HCT116 (cell line): ENCODE results near the gene UBA7. TPM values are rescaled to one million over a fixed set of nuclear protein-coding genes. Genes with fewer than 3 reads are reported as not detected.

Source experiments
- ATAC-seq: fragments of 200-7000 bp; cut with Tn5 transposase; 2 replicates; pipeline ENCODE4 v1.9.1; 2020; ENCODE audit warnings: mild to moderate bottlenecking, moderate library complexity
- Bru-seq: library from RNA; stranded (reverse); fragments of 400-500 nt; gene quantifications from one replicate; lab custom pipeline; 2021; lab: Mats Ljungman, UMichigan
- BruChase-seq, 2 experiments: library from RNA; stranded (reverse); fragments of 400-500 nt; gene quantifications; one replicate each; lab custom pipeline; 2021; lab: Mats Ljungman, UMichigan
- BruUV-seq: library from RNA; stranded (reverse); fragments of 400-500 nt; replicated peaks from 2 replicates; lab custom pipeline; 2021; lab: Mats Ljungman, UMichigan
- CTCF ChIA-PET: fragments of 300-600 bp; sonication (Branson Sonifier 250); formaldehyde crosslinking; loops from one replicate; lab custom pipeline; 2021; ENCODE audit warnings: antibody characterized with exemption; lab: Charles Lee
- POLR2A ChIA-PET: fragments of 300-600, 350-600 bp; sonication (Branson Sonifier 250); formaldehyde crosslinking; loops from one replicate; lab custom pipeline; 2021; ENCODE audit warnings: antibody characterized with exemption; lab: Charles Lee
- RAD21 ChIA-PET, 2 experiments: fragments of 300-600 bp; sonication (Branson Sonifier 250); formaldehyde crosslinking; loops; one replicate each; lab custom pipeline; 2023; ENCODE audit warnings: low total read pairs in 2 of 2; ENCODE audit not compliant: uncharacterized antibody in 2 of 2, unreplicated experiment in 2 of 2, low non-redundant PET in 1 of 2; lab: Charles Lee
- DNase-seq: peaks from one replicate; pipeline ENCODE4 v3.0.0-alpha.2; 2010; ENCODE audit warnings: low read depth, low spot score
- H2AFZ ChIP-seq: fragments of 200-600 bp; shearing (Covaris generic), sonication (generic); 2 replicates; pipeline ENCODE4 v1.6.1; 2017; ENCODE audit warnings: low read depth, mixed run types, mixed read lengths, antibody characterized with exemption, low read length; ENCODE audit not compliant: poor library complexity, severe bottlenecking
- H3K27ac ChIP-seq: 2 replicates; pipeline ENCODE4 v1.5.1; 2012; ENCODE audit warnings: low read depth, low read length
- H3K27me3 ChIP-seq: fragments of 200-600 bp; sonication (generic); 2 replicates; pipeline ENCODE4 v1.6.1; 2016; ENCODE audit warnings: mixed run types, low read length, mixed read lengths; ENCODE audit not compliant: insufficient read depth
- H3K36me3 ChIP-seq, 2 experiments: fragments of 200-500 bp in 1 of 2; fragments of 200-600 bp in 1 of 2; sonication (Bioruptor generic) in 1 of 2; sonication (generic) in 1 of 2; 2 replicates each; pipeline versions ENCODE4 v1.5.1 to v1.6.1; 2014 to 2016; ENCODE audit warnings: low read length in 2 of 2, inconsistent platforms in 1 of 2, mixed read lengths in 1 of 2, mixed run types in 1 of 2; ENCODE audit not compliant: insufficient read depth in 2 of 2, control insufficient read depth in 1 of 2
- H3K4me1 ChIP-seq, 2 experiments: fragments of 200-600 bp in 1 of 2; sonication (generic) in 1 of 2; 2 replicates each; pipeline versions ENCODE4 v1.5.1 to v1.6.1; 2012 to 2017; ENCODE audit warnings: low read length in 2 of 2, inconsistent platforms in 1 of 2, mild to moderate bottlenecking in 1 of 2, mixed read lengths in 1 of 2, mixed run types in 1 of 2, moderate library complexity in 1 of 2; ENCODE audit not compliant: insufficient read depth in 2 of 2, control insufficient read depth in 1 of 2
- H3K4me2 ChIP-seq: fragments of 200-600 bp; sonication (generic); 2 replicates; pipeline ENCODE4 v1.6.1; 2017; ENCODE audit warnings: mixed run types, low read length, mixed read lengths
- H3K4me3 ChIP-seq, 2 experiments: fragments of 200-600 bp in 1 of 2; sonication (generic) in 1 of 2; replicated peaks in 1 of 2; 2 replicates each; pipeline ENCODE4 v1.5.1; 2011 to 2016; ENCODE audit warnings: low read length in 2 of 2, control low read depth in 1 of 2, low read depth in 1 of 2, mild to moderate bottlenecking in 1 of 2, mixed read lengths in 1 of 2, mixed run types in 1 of 2
- H3K79me2 ChIP-seq: fragments of 200-600 bp; sonication (generic); 2 replicates; pipeline ENCODE4 v1.6.1; 2017; ENCODE audit warnings: mild to moderate bottlenecking, mixed run types, low read length, moderate library complexity, mixed read lengths; ENCODE audit not compliant: insufficient read depth
- H3K9ac ChIP-seq: fragments of 200-600 bp; sonication (generic); 2 replicates; pipeline ENCODE4 v1.6.1; 2016; ENCODE audit warnings: low read length, mixed read lengths
- H3K9me2 ChIP-seq: fragments of 200-600 bp; sonication (generic), shearing (Covaris generic); 2 replicates; pipeline ENCODE4 v1.6.1; 2017; ENCODE audit warnings: mixed run types, mild to moderate bottlenecking, moderate library complexity; ENCODE audit not compliant: insufficient read depth
- H3K9me3 ChIP-seq, 2 experiments: fragments of 200-500 bp in 1 of 2; fragments of 200-600 bp in 1 of 2; sonication (Bioruptor generic) in 1 of 2; sonication (generic) in 1 of 2; 2 replicates each; pipeline ENCODE4 v1.6.1; 2014 to 2017; ENCODE audit warnings: low read length in 2 of 2, mixed read lengths in 2 of 2, inconsistent platforms in 1 of 2, low read depth in 1 of 2, mild to moderate bottlenecking in 1 of 2, mixed run types in 1 of 2, moderate library complexity in 1 of 2; ENCODE audit not compliant: control insufficient read depth in 1 of 2, insufficient read depth in 1 of 2
- H4K20me1 ChIP-seq: fragments of 200-600 bp; sonication (generic), shearing (Covaris generic); 2 replicates; pipeline ENCODE4 v1.6.1; 2017; ENCODE audit warnings: mixed run types, mild to moderate bottlenecking, moderate library complexity; ENCODE audit not compliant: insufficient read depth
- CBX3 ChIP-seq: IDR thresholded peaks from 2 replicates; pipeline ENCODE4 v1.6.1; 2012; ENCODE audit warnings: low read depth
- CEBPB ChIP-seq: IDR thresholded peaks from 2 replicates; pipeline ENCODE4 v1.6.1; 2012; ENCODE audit warnings: low read depth
- CTCF ChIP-seq, 3 experiments: fragments of 200-600 bp in 1 of 3; sonication (generic) in 1 of 3; IDR thresholded peaks in 2 of 3; conservative IDR thresholded peaks in 1 of 3; 2 replicates each; pipeline ENCODE4 v1.5.1; 2012 to 2017; ENCODE audit warnings: low read depth in 2 of 3, low read length in 2 of 3, antibody characterized with exemption in 1 of 3, borderline replicate concordance in 1 of 3, control low read depth in 1 of 3, mild to moderate bottlenecking in 1 of 3, mixed read lengths in 1 of 3, mixed run types in 1 of 3, moderate library complexity in 1 of 3; ENCODE audit not compliant: insufficient read depth in 1 of 3
- FOSL1 ChIP-seq: IDR thresholded peaks from 2 replicates; pipeline ENCODE4 v1.6.1; 2012; ENCODE audit warnings: low read depth
- POLR2A ChIP-seq: IDR thresholded peaks from 2 replicates; pipeline ENCODE4 v1.7.0; 2011; ENCODE audit warnings: borderline replicate concordance; ENCODE audit not compliant: insufficient read depth, insufficient read length; ENCODE audit errors: extremely low read depth
- POLR2AphosphoS5 ChIP-seq: IDR thresholded peaks from 2 replicates; pipeline ENCODE4 v1.6.1; 2011; ENCODE audit warnings: mild to moderate bottlenecking, low read depth, low read length, moderate library complexity
- REST ChIP-seq: IDR thresholded peaks from 2 replicates; pipeline ENCODE4 v1.6.1; 2012; ENCODE audit warnings: low read depth
- SIN3A ChIP-seq: IDR thresholded peaks from 2 replicates; pipeline ENCODE4 v1.6.1; 2012; ENCODE audit warnings: low read depth
- SP1 ChIP-seq: IDR thresholded peaks from 2 replicates; pipeline ENCODE4 v1.6.1; 2012; ENCODE audit warnings: low read depth
- ZBTB33 ChIP-seq: IDR thresholded peaks from 2 replicates; pipeline ENCODE4 v1.6.1; 2011; ENCODE audit warnings: mild to moderate bottlenecking, low read length, moderate library complexity; ENCODE audit not compliant: insufficient replicate concordance; ENCODE audit errors: extremely low read depth
- intact Hi-C: fragments of 100-400 bp; cut with micrococcal nuclease; formaldehyde crosslinking; loops from 2 replicates; pipeline ENCODE4 v1.10.0; 2022
- long read RNA-seq: library from polyadenylated mRNA; unstranded; transcript quantifications from one replicate; pipeline ENCODE4 v2.0.0, GENCODE V29; 2021; ENCODE audit not compliant: unreplicated experiment
- polyA plus RNA-seq: library from polyadenylated mRNA; unstranded; fragments of >200 nt; gene quantifications from 2 replicates; pipeline ENCODE4 v1.2.1, GENCODE V29; 2012; ENCODE audit warnings: missing spikeins
- total RNA-seq: library from RNA; stranded (reverse); gene quantifications from one replicate; pipeline ENCODE4 v1.2.1, GENCODE V29; 2021; ENCODE audit not compliant: unreplicated experiment

Gene UBA7
- total RNA-seq (2.6 TPM), Bru-seq, nascent RNA (percentile 24 among the genes with signal in this experiment), BruChase-seq, experiment 1, labeled RNA remaining after a 6-hour chase (percentile 33 among the genes with signal in this experiment), BruChase-seq, experiment 2, labeled RNA remaining after a 2-hour chase (percentile 32 among the genes with signal in this experiment)
- 0.83 and 2.6 TPM in 2 replicates for polyA plus RNA-seq
- long read RNA-seq, partial matches to known transcripts: 0 of 2 reads
- long read RNA-seq, other reads (novel, unspliced or antisense): 1 of 2 reads

GRCh38 chr3:49813497-49814174 lies at the start of gene UBA7:
TSS of gene UBA7 (minus strand) at chr3:49813953. CDS start at chr3:49813787, 166 bp downstream.
- Histone ChIP-seq H3K9ac (no peak within 1 kb of the TSS), H3K4me2 (no peak within 1 kb of the TSS), H3K79me2 (no peaks in the 10 kb centered on the region), H3K27me3 (no peaks in the 10 kb centered on the region), H3K9me3 (no peaks in the 10 kb centered on the region), H3K4me1 (no peaks in the 10 kb centered on the region), H3K27ac (no peak within 1 kb of the TSS)
- DNase-seq: no peak
- no TSS peak for BruUV-seq
- ChIA-PET RAD21 (no interaction called here), POLR2A (no interaction called here), CTCF (interaction anchor here (1.2 kb wide), 1 partner anchor 110 kb away, joined by 3 read pairs; no protein-coding TSS in a partner anchor)
- intact Hi-C loops: no loop called here
- no peak for TF ChIP-seq ZBTB33
- TF ChIP-seq FOSL1: no peak
- no peak for TF ChIP-seq POLR2AphosphoS5
- no peak for TF ChIP-seq CTCF (IDR thresholded peaks at IDR 0.05 in 2 of 3, conservative IDR thresholded peaks at IDR 0.05 in 1 of 3; ENCODE audit: borderline replicate concordance in 1 of 3, insufficient read depth in 1 of 3, low read depth in 2 of 3, low read length in 2 of 3)
- no peak for TF ChIP-seq POLR2A
- TF ChIP-seq SIN3A: no peak
- no peak for TF ChIP-seq REST
- no peak for TF ChIP-seq CBX3
- TF ChIP-seq CEBPB: no peak
- no peak for TF ChIP-seq SP1
- TF ChIP-seq, all 23 proteins: peak for 0
- Histone ChIP-seq H3K4me3 (no peak within 1 kb of the TSS), H2AFZ (no peak within 1 kb of the TSS), H3K9me2 (no peaks in the 10 kb centered on the region), H4K20me1 (no peaks in the 10 kb centered on the region), H3K36me3 (no peaks in the 10 kb centered on the region)
- no peak for ATAC-seq
